ENCODE results near the gene PTPN6.

PTPN6 gene

GRCh38 chr12:6936194-6936635 is 14.9 kb upstream of the PTPN6 start:
- peaks cover 46% of the 10 kb centered on the region for H3K79me2 ChIP-seq (ENCODE audit: insufficient read depth, low read length)
- peaks cover 11% of the 10 kb centered on the region; the same call in 1 of the 2 replicates for H3F3A ChIP-seq (ENCODE audit: low read depth)
- H2AFZ ChIP-seq (ENCODE audit: low read length): no peak overlapping the region
- peak overlapping the region; percentile 84 for H3K4me2 ChIP-seq (ENCODE audit: low read depth, low read length, poor library complexity, severe bottlenecking)
- H3K27me3 ChIP-seq (ENCODE audit: insufficient read depth, low read length, poor library complexity, severe bottlenecking): no peaks in the 10 kb centered on the region
- H3K9me2 ChIP-seq (replicated peaks; ENCODE audit: low read depth, low read length): no peaks in the 10 kb centered on the region
- H3K9me3 ChIP-seq (ENCODE audit: insufficient read depth, low read depth, low read length): no peaks in the 10 kb centered on the region
- H3K4me3 ChIP-seq (ENCODE audit: low read length, poor library complexity, severe bottlenecking): peak overlapping the region; percentile 94
- H3K36me3 ChIP-seq (ENCODE audit: insufficient read depth, low read length): peaks cover 23% of the 10 kb centered on the region; the same call in 1 of the 2 replicates
- peaks cover 15% of the 10 kb centered on the region for H3K4me1 ChIP-seq (ENCODE audit: insufficient read depth, low read length, poor library complexity, severe bottlenecking)
- H4K20me1 ChIP-seq (ENCODE audit: insufficient read depth, low read length, poor library complexity, severe bottlenecking): peaks cover 4% of the 10 kb centered on the region
- H3K9ac ChIP-seq (ENCODE audit: low read depth, low read length, poor library complexity, severe bottlenecking): peak overlapping the region; percentile 96
- TF ChIP-seq EZH2phosphoT487 (IDR thresholded peaks at IDR 0.05; ENCODE audit: borderline replicate concordance): no peak
- no peak for TF ChIP-seq CTCF (conservative IDR thresholded peaks at IDR 0.05; ENCODE audit: low read length)

- Histone ChIP-seq H4K20me1 (ENCODE audit: insufficient read depth, low read length, poor library complexity, severe bottlenecking) (peaks cover 4% of the 10 kb centered on the region), H3K9me2 (replicated peaks; ENCODE audit: low read depth, low read length) (no peaks in the 10 kb centered on the region), H2AFZ (ENCODE audit: low read length) (no peak overlapping the region), H3K36me3 (ENCODE audit: insufficient read depth, low read length) (peaks cover 23% of the 10 kb centered on the region; the same call in 1 of the 2 replicates), H3F3A (ENCODE audit: low read depth) (peaks cover 11% of the 10 kb centered on the region; the same call in 1 of the 2 replicates), H3K4me2 (ENCODE audit: low read depth, low read length, poor library complexity, severe bottlenecking) (peak overlapping the region; percentile 84), H3K9me3 (ENCODE audit: insufficient read depth, low read depth, low read length) (no peaks in the 10 kb centered on the region), H3K4me1 (ENCODE audit: insufficient read depth, low read length, poor library complexity, severe bottlenecking) (peaks cover 15% of the 10 kb centered on the region), H3K27me3 (ENCODE audit: insufficient read depth, low read length, poor library complexity, severe bottlenecking) (no peaks in the 10 kb centered on the region), H3K4me3 (ENCODE audit: low read length, poor library complexity, severe bottlenecking) (peak overlapping the region; percentile 94), H3K9ac (ENCODE audit: low read depth, low read length, poor library complexity, severe bottlenecking) (peak overlapping the region; percentile 96), H3K79me2 (ENCODE audit: insufficient read depth, low read length) (peaks cover 42% of the 10 kb centered on the region)
- TF ChIP-seq EZH2phosphoT487 (IDR thresholded peaks at IDR 0.05; ENCODE audit: borderline replicate concordance) (no peak), CTCF (conservative IDR thresholded peaks at IDR 0.05; ENCODE audit: low read length) (no peak)
Observed at GRCh38 chr12:6936636-6937480, 14.3 kb upstream of the PTPN6 start.

DNA sequence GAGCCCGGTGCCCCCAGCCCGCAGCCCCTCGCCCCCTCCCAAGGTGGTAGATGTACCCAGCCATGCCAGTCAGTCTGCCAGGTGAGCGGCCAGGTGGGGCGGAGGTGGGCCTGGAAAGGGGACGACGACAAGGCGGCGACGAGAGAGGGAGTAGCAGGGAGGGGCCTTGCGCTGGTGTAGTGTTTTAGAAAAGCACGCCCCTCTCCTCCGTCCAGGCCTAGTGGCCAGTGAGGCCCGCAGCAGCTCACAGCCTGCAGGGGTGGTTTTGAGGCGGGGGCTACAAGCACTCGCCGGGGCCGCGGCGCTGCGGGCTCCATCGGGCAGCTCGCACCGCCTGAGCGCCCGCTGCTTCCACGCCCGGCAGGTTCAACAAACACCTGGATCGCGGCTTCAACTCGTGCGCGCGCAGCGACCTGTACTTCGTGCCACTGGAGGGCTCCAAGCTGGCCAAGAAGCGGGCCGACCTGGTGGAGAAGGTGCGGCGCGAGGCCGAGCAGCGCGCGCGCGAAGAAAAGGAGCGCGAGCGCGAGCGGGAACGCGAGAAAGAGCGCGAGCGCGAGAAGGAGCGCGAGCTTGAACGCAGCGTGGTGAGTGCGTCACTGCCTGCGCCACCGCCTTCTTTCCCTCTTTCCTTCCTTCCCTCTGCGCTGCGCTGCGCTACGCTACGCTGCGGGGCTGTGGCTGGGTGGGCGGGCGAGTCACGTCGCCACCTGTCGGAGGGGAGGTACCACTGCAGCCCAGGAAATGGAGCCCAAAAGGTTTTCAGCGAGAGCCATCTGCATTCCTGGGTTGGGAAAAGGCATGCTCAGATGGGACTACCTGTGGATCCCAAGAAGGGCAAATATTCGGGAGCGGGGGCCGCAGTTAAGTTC is 13.4 kb upstream of the PTPN6 start:
- Histone ChIP-seq H3K9ac (ENCODE audit: low read depth, low read length, poor library complexity, severe bottlenecking) (peak overlapping the region; percentile 96), H2AFZ (ENCODE audit: low read length) (peak overlapping the region; percentile 82), H3K9me3 (ENCODE audit: insufficient read depth, low read depth, low read length) (no peaks in the 10 kb centered on the region), H3K36me3 (ENCODE audit: insufficient read depth, low read length) (peaks cover 23% of the 10 kb centered on the region; the same call in 1 of the 2 replicates), H3K79me2 (ENCODE audit: insufficient read depth, low read length) (peaks cover 33% of the 10 kb centered on the region), H3K9me2 (replicated peaks; ENCODE audit: low read depth, low read length) (no peaks in the 10 kb centered on the region), H3K4me1 (ENCODE audit: insufficient read depth, low read length, poor library complexity, severe bottlenecking) (peaks cover 14% of the 10 kb centered on the region), H3K4me2 (ENCODE audit: low read depth, low read length, poor library complexity, severe bottlenecking) (peak overlapping the region; percentile 84), H3F3A (ENCODE audit: low read depth) (peaks cover 11% of the 10 kb centered on the region; the same call in 1 of the 2 replicates), H4K20me1 (ENCODE audit: insufficient read depth, low read length, poor library complexity, severe bottlenecking) (peaks cover 4% of the 10 kb centered on the region), H3K4me3 (ENCODE audit: low read length, poor library complexity, severe bottlenecking) (peak overlapping the region; percentile 94), H3K27me3 (ENCODE audit: insufficient read depth, low read length, poor library complexity, severe bottlenecking) (no peaks in the 10 kb centered on the region)
- TF ChIP-seq CTCF (conservative IDR thresholded peaks at IDR 0.05; ENCODE audit: low read length): peak; percentile 91
- no peak for TF ChIP-seq EZH2phosphoT487 (IDR thresholded peaks at IDR 0.05; ENCODE audit: borderline replicate concordance)

Data from Loucy (cell line).